HG03378 (cell line): Measurements from ENCODE around the gene TSN.
"Not testable (repeated sequence)": the region's sequence is repeated elsewhere in the genome, so short reads cannot be mapped to it uniquely, and the experiment has no call there.

Source experiments
- ATAC-seq: cut with Tn5 transposase; IDR thresholded peaks from one replicate; pipeline ENCODE4 v1.9.1; 2021; ENCODE audit warnings: mild to moderate bottlenecking, moderate library complexity; ENCODE audit not compliant: unreplicated experiment

Gene TSN

GRCh38 chr2:121796239-121796638 lies 40.8 kb downstream of the TSN start:
- no peak for ATAC-seq

- ATAC-seq, result no peak
Observed at GRCh38 chr2:121798617-121799016, 43.2 kb downstream of the TSN start.

- ATAC-seq, result no peak
Observed at GRCh38 chr2:121801916-121802315, 46.5 kb downstream of the TSN start.

- no peak for ATAC-seq
Observed at GRCh38 chr2:121803503-121803902, 48.1 kb downstream of the TSN start.

- ATAC-seq, result peak; percentile 86
Observed at GRCh38 chr2:121804340-121804739, 48.9 kb downstream of the TSN start.

GRCh38 chr2:121804997-121805765 lies 49.7 kb downstream of the TSN start:
- ATAC-seq, result no peak

GRCh38 chr2:121805766-121806143 lies 50.3 kb downstream of the TSN start:
- no peak for ATAC-seq

- ATAC-seq, result not testable (repeated sequence)
Observed at GRCh38 chr2:121807771-121808170, 52.3 kb downstream of the TSN start.

GRCh38 chr2:121809607-121810006 lies 54.2 kb downstream of the TSN start:
- ATAC-seq, result no peak

GRCh38 chr2:121810959-121811853 lies 55.8 kb downstream of the TSN start:
- peak; percentile 93 for ATAC-seq

GRCh38 chr2:121813083-121813482 lies 57.6 kb downstream of the TSN start:
- not testable (repeated sequence) for ATAC-seq

- ATAC-seq, result no peak
Observed at GRCh38 chr2:121815216-121815615, 59.8 kb downstream of the TSN start.

- ATAC-seq, result peak; percentile 51
Observed at GRCh38 chr2:121816797-121817196, 61.3 kb downstream of the TSN start.

- not testable (repeated sequence) for ATAC-seq
Observed at GRCh38 chr2:121817304-121817703, 61.9 kb downstream of the TSN start.
